Ovary (tissue), 3 donors: ENCODE data around the gene UGT1A4.

ENCODE experiments used
- CTCF ChIP-seq, 3 donors: fragments of 450-650 bp in 2 of 3; fragments of 200-600 bp in 1 of 3; IDR thresholded peaks; one replicate each; pipeline versions ENCODE4 v1.5.1 to v1.8.0; 2016 to 2022; ENCODE audit warnings: antibody characterized with exemption in 3 of 3, mild to moderate bottlenecking in 1 of 3
- POLR2A ChIP-seq: fragments of 450-650 bp; IDR thresholded peaks from one replicate; pipeline ENCODE4 v1.6.1; 2017; ENCODE audit warnings: antibody characterized with exemption, mild to moderate bottlenecking, moderate library complexity
- donor health status: DM: no; HTN: no; CAD: no.

GRCh38 chr2:233693963-233694362, 24.6 kb upstream of the UGT1A4 start:
- TF ChIP-seq POLR2A (no peak), CTCF (IDR thresholded peaks at IDR 0.05) (no peak)
